22Rv1 (cell line): Measurements from ENCODE around the gene ITIH2.

ENCODE experiments used
- CTCF ChIP-seq: fragments of 450-650 bp; IDR thresholded peaks from 2 replicates; pipeline ENCODE4 v1.5.1; 2017; ENCODE audit warnings: mild to moderate bottlenecking
- ZFX ChIP-seq: fragments of 450-650 bp; IDR thresholded peaks from 2 replicates; pipeline ENCODE4 v1.6.1; 2017; ENCODE audit warnings: antibody characterized with exemption, borderline replicate concordance

GRCh38 chr10:7700577-7701125 is 2.5 kb upstream of the ITIH2 start:
- no peak for TF ChIP-seq CTCF
- TF ChIP-seq ZFX = no peak
